Smooth muscle cell of the umbilical artery (primary cell): Measurements from ENCODE around the gene JADE2. TPM values are rescaled to one million over a fixed set of nuclear protein-coding genes. Genes with fewer than 3 reads are reported as not detected.

Experiments
- total RNA-seq: library from RNA; depleted of rRNA; stranded (reverse); fragments of >200 nt; gene quantifications from 2 replicates; pipeline ENCODE4 v1.2.3, GENCODE V29; 2014

JADE2 gene
- 14.3 and 20.4 TPM in 2 replicates for total RNA-seq

DNA sequence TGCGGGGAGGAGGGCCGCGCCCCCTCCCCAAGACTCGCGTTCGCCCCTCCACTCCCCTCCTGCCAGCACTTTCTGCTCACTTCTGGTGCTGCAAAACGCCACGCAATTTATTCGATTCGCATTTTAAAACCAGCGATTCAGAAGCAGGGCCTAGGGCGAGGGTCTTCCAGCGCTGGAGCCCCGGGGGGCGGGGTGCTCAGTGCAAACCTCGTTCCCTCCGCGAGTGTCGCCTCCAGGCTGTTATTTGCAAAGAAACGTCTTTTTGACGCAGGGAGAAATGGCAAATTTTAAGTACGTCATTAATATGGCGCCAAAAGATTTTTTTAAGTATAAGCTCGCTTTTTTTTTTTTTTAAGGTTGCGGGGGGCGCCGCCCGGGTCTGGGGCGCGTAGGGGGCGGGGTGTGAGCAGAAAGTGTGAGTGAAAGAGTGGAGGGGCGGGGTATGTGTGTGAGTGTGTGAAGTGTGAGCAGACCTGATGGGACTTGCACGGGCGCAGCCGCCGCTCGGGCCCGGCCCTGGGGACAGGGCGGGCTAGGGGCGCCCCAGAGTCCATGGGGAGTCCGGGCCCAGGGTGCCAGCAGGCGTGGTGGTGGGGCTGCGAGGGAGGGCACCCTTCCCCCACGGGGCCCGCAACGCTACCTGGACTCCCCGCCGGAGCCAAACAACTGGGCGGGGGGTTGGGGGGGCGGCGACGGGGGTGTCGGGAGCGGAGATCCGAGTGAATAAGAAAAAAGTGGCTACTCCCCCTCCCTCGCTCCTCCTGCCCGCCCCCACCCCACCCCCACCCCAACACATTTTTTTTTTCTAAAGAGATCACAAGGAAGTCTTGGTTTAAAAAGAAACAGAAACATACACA is at the start of gene JADE2:
Gene JADE2 (plus strand): TSS at position 845 of the 857 bp plus-strand sequence. CDS start 10,188 bp downstream, outside the sequence.

Other genes with a start within 250 kb of the JADE2 start
- 0.37 and 3.0 TPM in 2 replicates for gene CDKL3, start 158.5 kb upstream of the JADE2 start, total RNA-seq
- gene UBE2B, start 154.1 kb upstream of the JADE2 start, total RNA-seq: 18.1 and 41.4 TPM in 2 replicates
- gene CDKN2AIPNL, start 113.8 kb upstream of the JADE2 start, total RNA-seq: 14.8 and 17.5 TPM in 2 replicates
- gene SAR1B, start 107.2 kb downstream of the JADE2 start, total RNA-seq: 82.0 and 99.6 TPM in 2 replicates
- gene SEC24A, start 123.1 kb downstream of the JADE2 start, total RNA-seq: 50.5 and 73.8 TPM in 2 replicates
- 26.8 and 33.9 TPM in 2 replicates for gene CAMLG, start 212.9 kb downstream of the JADE2 start, total RNA-seq
- 16.9 and 31.2 TPM in 2 replicates for gene DDX46, start 233.1 kb downstream of the JADE2 start, total RNA-seq